Stimulated activated CD8-positive, alpha-beta memory T cell treated with anti-CD3 and anti-CD28 coated beads, Interleukin-12 subunit alpha, Interleukin-12 subunit beta, amount 100 ng/mL, for 1 hour (primary cell): Measurements from ENCODE around the gene CPN1.
A peak's percentile ranks its signal among the peaks of the same experiment; 100 is the strongest.

Experiments used
- DNase-seq: peaks from one replicate; pipeline ENCODE4 v3.0.0-alpha.2; 2020; ENCODE audit warnings: low read depth

The CPN1 gene

GRCh38 chr10:99996671-99997648 is 84.7 kb downstream of the CPN1 start:
- no peak for DNase-seq

GRCh38 chr10:99995713-99996112 is 86.0 kb downstream of the CPN1 start:
- DNase-seq: no peak

- DNase-seq: no peak
Measured at GRCh38 chr10:99995269-99995668, 86.4 kb downstream of the CPN1 start.

GRCh38 chr10:99994801-99995200 is 86.9 kb downstream of the CPN1 start:
- DNase-seq: no peak

- DNase-seq: peak; percentile 30
Measured at GRCh38 chr10:99993701-99994689, 87.7 kb downstream of the CPN1 start.
